NOMO-1 treated with DMSO at 0.1 percent for 48 hours (cell line): Measurements from ENCODE around the gene PGP.
"Not testable (repeated sequence)": the region's sequence is repeated elsewhere in the genome, so short reads cannot be mapped to it uniquely, and the experiment has no call there.

Source experiments
- DNase-seq: peaks from one replicate; lab custom pipeline; 2025; ENCODE audit not compliant: unreplicated experiment; lab: John Stamatoyannopoulos, UW

The PGP gene

DNA sequence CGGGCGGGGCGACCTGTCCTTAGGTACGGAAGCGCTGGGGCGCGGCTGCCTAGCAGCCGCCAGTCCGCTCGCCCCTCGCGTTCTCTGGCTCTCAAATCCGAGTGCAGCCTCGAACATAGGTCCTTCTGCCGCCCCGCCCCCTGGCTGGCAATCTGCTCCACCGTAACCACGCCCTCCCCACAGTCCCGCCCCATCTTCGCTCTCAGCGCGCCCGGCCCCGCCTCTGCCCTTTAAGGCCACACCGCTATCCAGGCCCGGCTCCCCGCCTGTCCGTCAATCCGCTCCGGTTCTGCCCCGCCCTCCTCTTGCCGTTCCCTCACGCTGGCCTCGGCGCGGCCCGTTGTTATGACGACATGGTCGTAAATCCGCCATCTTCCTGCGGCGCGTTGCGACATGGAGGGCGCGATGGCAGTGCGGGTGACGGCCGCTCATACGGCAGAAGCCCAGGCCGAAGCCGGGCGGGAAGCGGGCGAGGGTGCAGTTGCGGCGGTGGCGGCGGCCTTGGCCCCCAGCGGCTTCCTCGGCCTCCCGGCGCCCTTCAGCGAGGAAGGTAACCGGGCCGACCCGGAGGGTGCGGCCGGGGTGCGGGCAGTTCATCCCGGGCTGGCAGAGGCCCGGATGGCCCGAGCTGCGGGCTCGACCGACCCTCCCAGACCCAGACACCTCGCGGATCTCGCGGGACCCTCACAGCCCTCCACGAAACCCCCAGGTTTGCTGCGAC, 8.7 kb upstream of the PGP start, which contains the start of gene E4F1:
Gene E4F1 (plus strand): TSS at position 371 of the 721 bp plus-strand sequence. CDS start 23 bp downstream, at position 394.
- DNase-seq: peak; percentile 100

DNA sequence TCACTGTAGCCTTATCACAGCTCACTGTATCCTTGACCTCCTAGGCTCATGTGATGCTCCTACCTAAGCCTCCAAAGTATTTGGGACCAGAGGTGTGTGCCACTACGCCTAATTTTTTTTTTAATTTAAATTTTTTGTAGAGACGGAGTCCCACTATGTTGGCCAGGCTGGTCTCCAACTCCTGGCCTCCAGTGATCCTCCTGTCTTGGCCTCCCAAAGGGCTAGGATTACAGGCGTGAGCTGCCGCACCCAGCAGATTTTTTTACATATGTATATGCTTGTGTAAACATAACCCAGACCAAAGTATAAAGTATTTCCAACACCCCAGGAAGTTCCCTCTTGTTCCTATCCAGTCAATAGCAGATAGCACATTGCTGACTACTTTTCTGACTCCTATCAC, 1.7 kb upstream of the PGP start:
- DNase-seq: no peak

DNA sequence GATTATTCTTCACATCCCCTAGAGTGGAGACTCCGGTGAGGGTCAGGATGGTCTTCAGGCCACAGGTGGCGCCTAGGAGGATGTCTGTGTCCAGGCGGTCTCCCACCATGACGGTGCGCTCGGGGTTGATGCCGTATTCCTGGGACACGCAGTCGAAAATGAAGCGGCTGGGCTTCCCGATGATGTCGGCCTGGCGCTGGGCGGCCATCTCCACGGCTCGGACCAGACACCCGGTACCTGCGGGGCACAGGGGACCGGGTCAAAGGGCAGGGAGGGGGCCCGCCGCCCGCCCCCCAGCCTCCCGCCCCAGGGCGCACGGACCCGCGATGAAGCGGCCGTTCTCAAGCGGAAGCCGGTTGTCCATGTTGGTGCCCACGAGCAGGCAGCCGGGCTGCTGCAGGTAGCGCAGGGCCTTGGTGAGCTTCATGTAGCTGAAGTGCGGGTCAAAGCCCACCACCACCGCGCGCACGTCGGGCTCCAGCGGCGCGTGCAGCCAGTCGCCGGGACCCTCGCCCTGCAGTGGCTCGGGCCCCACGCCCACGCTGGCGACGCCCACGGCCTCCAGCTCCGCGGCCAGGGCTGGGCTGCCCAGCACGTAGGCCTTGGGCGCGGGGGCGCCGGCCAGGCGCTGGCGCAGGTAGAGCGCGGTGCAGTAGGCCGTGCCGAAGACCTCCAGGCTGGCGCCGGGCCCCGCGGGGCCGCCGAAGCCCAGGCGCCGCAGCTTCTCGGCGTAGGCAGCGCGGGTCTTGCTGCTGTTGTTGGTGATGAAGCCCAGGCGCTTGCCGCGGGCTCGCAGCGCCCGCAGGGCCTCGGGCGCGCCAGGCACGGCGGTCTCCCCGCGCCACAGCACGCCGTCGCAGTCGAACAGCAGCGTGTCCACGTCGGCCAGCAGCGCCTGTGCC, 572 bp downstream of the PGP start:
- DNase-seq: no peak

DNA sequence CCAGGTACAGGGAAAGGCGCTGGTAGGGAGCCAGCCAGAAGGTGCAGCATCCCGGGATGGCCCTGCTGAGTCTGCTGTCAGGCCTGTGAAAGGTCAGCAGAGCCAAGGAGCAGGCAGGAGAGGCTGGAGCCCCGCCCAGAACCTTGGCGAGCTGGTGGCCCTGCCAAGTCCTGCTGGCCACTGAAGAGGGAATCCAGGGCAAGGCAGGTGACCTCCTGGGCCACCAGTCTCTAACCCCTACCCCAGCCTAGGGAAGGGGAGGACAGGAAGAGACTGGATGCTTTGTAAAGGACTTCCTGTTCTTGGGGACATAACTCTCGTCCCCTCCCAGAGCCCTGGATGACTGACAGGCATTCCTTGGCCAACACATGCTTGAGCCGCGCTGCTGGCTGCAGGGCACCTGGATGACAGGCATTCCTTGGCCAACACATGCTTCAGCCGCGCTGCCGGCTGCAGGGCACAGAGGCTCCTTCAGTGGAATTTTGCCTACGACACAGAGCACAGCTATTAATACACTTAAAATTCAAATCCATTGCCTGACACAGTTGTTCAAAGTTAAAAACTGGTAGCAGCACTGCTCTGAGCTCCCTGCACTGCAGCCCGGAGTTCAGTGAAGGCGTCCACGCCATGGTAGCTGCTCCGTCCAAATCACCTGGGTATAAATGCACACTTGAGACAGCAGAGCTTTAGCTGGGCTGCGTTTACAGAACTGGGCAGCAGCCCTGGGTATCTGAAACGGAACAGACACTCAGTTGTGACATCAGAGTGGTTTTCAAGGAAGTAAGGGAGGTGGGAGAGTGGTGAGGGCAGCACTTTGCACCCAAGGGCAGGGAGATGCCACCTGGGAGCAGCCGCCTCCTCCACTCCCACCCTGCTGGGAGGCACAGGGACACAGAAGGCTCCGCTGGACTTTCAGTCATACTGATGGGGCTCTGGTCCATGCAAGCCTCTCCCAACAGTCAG, 2.0 kb downstream of the PGP start:
- DNase-seq: peak; percentile 46

DNA sequence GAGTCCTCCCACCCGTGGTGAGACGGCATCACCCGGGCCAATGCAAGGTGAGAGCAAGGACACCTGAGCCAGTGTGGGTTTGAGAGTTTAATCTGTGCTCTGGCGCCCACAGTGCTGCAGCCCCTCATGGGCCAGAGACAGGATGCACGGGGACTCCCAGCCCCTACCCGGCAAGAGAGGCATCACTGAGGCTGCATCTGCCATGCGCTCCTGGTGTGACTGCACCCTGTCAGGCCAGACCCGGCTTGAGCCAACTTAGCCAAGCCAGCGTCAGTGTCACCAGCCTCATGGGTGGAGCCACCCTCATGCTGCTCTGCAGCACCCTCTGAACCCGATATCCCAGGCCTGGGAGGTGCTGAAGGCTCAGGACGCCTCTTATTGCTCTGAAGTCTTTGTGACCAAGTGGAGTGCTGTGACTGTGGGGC, 2.7 kb downstream of the PGP start:
- no peak for DNase-seq

DNA sequence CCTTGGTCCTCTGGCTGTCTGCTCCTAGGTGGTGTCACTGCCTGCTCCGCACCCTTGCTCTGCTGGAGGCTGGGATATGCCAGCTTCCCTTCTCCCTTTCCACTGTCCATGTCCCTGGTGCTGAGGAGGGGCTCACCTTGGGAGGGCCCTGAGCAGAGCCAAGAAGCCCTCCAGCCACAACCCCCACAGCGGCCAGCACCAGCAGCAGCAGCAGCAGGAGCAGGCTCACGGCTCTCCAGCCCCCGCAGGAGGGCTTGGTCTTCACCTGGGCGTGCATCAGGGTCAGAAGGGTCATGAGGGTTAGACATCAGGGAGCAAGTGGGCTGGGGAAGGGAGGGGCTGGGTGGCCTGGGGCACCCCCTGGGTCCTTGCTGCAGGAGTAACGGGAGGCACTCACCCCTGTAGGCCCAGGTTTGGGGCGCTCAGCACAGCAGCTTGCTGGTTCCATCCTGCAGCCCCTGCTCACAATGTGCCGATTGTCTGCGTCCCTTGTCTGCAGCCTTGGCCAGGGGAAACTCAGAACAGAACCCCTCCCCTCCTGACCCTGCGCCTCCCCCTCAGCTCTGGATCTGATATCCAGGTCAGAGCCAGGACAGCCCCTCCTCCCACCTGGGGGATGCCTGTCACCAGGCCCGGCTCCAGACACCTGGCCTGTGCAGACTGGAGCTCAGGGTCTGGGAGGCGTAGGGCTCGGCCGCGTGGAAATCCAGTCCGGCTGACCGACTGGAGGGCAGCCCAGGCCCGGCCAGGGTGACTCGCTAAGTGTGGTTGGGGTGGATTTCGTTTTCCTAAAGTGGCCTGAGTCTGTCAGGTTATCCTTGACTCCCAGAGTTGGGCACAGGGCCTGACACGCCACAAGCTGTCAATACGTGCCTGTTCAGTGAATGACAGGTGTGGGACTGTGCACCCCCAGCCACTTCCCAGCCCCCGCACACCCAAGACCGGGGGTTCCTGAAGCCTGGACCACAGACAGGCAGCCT, 4.0 kb downstream of the PGP start, which contains the start of gene BRICD5:
Gene BRICD5 (minus strand): TSS at position 478 of the 980 bp plus-strand sequence. CDS start 30 bp downstream, at position 448.
- DNase-seq: no peak

DNA sequence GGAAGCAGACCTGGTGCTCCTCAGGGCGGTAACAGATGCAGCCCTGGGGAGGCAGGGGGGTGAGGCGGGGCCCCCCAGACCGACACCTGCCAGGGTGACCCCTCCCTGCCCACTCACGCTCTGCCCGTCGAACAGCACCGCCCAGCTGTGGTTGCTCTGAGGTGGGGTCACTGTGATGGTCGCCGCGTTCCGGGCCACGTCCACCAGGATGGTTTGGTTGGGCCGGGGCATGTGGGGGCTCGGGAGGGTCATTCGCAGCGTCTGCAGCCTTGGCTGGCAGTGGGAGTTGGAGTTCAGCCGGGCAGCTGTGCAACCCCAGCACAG, 4.7 kb downstream of the PGP start:
- no peak for DNase-seq

DNA sequence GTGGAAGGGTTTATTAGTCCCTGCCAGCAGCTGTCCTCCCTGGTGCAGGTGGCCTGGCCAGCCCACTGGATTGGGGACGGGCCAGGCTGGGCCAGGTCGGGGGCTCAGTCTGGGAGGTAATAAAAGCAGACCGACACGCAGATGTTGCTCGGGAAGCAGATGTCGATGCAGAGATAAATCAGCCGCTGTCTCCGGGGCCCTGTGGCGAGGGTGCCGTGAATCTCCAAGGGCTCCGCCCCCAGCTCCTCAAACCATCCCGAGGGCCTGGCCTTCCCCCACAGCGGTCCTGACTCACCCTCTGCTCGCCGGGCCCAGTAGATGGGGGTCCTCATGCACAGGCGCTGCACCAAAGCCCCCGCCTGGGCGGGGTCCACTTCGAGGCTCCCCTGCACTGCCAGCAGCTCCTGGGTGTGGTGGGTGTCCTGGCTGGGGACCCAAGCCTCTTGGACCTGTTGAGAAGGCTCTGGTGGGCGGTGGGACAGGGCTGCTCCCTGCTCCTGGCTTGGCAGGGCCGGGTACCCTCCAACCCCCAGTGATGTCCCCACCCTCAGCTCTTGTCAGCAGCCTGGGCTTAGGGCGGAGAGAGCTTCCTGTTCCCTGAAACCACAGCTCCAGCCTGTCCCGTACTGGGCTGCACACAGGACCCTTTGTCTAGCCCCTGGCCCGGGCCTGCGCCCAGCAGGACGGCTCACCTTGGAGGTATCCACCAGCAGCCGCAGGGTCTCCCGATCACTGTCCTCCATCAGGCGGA, 5.2 kb downstream of the PGP start:
- DNase-seq: no peak

DNA sequence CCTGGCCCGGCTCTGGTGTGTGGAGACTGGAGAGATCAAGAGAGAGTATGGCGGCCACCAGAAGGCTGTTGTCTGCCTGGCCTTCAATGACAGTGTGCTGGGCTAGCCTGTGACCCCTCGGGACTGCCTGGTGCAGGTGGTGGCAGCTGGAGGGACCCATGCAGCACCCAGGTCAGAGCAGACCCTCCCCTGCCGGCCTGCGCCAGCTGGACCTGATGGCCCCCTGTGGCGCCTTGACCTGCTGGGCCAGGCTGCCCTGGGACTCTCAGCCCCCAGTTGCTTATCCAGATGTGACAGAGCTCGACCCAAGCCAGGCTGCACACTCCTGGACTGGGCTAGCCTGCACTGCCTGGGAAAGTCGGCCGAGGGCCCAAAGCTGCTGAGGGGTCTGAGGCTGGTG, 5.9 kb downstream of the PGP start:
- no peak for DNase-seq

DNA sequence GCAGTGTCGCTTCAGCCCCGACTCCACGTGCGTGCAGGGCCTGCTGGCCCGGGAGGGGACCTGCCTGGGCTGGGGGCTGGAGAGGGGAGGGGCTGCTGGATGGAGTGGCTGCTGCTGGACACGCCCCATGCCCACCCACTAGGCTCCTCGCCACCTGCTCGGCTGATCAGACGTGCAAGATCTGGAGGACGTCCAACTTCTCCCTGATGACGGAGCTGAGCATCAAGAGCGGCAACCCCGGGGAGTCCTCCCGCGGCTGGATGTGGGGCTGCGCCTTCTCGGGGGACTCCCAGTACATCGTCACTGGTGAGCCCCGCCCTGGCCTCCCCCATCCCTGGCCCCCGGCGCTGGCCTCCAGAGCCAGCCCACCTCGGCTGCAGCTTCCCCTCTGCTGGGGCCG, 6.3 kb downstream of the PGP start:
- DNase-seq: no peak

DNA sequence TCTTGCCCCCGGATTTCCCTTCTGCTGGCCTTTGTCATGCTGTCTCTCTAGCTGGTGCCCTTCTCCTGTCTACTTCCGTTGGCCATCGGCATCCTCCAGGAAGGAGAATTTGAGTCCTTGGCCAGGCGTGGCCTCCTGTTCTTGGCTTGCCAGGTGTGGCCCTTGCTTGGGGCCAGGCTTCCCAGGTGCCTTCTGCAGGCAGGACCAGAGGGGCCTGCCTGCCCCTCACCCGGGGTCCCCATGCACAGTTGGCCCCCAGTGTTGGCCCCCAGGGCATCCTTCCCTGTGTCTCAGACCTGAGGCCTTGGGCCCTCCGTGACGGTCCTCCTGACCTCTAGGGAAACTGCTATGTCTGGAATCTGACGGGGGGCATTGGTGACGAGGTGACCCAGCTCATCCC, 6.8 kb downstream of the PGP start:
- DNase-seq: no peak

DNA sequence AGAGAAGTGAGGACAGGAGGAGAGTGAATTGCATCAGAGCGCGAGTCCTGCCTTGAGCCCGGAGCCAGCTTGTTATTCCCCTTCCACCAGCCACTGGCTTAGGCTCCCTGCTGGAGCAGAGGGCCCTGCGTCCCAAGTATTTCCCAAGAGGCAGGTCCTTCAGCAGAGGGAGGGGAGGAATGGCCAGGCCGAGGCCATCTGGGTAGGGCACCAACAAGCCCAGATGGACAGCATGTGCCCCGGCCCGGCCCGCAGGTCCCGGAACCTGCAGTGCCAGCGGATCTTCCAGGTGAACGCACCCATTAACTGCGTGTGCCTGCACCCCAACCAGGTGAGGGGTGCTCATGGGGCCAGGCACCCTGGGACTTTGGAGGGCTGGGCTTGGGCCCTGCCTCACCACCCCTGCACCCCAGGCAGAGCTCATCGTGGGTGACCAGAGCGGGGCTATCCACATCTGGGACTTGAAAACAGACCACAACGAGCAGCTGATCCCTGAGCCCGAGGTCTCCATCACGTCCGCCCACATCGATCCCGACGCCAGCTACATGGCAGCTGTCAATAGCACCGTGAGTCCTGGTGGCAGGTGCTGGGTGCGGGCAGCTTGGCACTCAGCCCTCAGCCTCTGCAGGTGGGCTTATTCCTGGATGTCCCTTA, 7.7 kb downstream of the PGP start:
- DNase-seq: no peak

DNA sequence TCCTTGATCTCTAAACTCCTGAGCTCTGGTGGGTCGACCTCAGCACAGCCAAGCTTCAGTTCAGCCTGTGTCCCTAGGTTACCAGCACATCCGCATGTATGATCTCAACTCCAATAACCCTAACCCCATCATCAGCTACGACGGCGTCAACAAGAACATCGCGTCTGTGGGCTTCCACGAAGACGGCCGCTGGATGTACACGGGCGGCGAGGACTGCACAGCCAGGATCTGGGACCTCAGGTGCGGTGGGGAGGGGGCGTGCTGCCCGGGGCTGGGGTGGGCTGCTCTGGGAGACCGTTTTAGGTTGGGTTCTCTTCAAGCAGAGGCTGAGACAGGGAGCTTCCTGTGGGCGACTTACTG, 8.2 kb downstream of the PGP start:
- DNase-seq: no peak

DNA sequence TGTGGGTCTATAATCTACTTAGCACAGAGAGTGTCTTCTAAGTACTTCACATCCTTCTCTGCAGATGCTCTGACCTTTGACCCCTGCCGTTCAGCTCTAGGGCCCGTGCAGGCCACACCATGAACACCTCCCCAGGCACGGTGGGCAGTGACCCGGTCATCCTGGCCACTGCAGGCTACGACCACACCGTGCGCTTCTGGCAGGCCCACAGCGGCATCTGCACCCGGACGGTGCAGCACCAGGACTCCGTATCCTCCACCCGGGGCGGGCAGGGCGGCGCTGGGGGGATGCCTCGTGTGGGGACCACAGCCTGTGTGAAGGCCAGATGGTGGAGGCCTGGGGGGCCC, 8.7 kb downstream of the PGP start:
- DNase-seq: no peak

DNA sequence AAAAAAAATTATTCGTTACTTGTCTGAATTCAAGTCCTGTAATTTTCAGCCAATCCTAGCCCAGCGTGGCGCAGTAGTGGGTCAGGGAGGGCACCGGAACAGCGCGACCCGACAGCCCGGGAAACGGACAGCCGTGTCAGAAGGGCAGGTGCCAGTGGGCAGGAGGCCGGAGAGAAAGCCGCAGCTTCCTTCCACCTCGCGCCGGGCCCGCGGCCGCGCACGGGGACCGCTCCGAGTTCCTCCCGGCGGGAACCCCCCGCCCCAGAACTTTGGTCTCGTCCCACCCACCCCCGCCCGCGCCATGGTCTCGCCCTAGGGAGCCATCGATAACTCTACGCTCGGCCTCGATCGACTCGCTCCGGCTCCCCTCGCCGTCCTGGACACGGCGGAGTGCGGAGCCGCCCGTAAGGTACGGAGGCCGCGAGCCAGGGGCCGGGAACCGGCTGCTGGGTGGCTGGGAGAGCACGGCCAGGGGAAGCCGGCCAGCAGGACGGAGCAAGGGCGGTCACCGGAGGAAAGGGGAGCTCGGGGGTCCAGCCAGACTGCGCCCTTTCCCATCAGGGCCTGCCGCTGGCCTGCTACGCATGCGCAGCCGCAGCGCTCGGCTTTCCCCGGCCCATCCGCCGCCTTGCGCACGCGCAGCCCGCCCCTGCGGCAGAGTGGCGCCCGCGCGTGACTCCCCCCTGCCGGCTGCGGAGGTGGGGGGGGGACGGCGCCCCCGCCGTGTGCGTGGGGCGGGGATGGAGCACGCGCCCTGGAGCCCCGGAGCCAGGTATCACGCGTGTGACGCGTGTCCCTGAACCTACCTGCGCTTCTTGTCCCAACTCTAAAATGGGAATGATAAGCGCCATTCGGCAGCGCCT, 9.3 kb downstream of the PGP start, which contains the start of gene MLST8:
Gene MLST8 (plus strand): TSS at position 351 of the 863 bp plus-strand sequence. CDS start 632 bp downstream, outside the sequence.
- DNase-seq: peak; percentile 77

DNA sequence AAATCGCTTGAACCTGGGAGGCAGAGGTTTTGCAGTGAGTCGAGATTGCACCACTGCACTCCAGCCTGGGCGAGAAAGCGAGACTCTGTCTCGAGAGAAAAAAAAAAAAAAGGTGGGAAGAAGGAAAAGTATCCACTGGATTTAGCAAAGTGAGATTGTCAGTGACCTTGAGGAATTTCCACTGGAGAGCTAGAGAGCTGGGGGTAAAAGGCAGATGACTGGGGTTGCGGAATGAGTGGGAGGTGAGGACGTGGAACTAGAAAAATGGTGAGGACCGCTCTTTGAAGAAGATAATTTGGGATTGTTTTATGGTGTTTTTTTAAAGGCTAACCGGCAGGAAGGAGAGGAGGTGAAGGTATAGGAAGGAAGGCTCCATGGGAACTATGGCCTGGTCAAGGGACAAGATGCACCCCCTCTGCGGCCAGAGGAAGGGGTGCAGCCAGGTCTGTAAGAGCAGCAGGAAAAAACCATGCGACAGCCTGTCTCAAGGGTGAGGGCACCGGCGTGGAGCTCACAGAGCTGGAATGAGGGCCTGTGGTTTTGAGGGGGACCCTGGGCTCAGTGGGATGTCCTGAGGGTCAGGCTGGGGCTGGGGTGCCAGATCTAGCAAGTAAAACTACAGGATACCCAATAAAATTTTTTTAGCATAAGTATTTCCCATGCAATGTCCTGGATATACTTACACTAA, 10.1 kb downstream of the PGP start:
- no peak for DNase-seq

DNA sequence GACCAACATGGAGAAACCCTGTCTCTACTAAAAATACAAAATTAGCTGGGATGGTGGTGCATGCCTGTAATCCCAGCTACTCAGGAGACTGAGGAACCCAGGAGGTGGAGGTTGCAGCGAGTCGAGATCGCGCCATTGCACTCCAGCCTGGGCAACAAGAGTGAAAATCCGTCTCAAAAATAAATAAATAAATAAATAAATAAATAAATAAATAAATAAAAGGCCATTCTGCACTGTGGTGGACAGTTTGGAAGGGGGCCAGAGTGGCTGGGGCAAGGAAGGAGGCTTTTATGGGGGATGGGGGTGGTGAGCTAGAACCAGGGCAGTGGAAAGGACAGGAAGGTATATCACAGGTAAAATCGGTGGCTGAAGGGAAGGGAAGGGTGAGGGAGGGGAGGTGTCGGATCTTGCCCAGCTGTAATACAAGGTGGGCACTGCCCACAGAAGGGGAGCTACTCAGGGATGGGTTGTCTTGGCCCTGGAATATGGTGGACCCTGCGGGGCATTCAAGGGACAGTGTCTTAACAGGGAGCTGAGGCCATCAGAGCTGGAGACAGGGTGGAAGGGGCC, 11.4 kb downstream of the PGP start:
- not testable (repeated sequence) for DNase-seq
